K562 (cell line): Measurements from ENCODE around the gene RELL2. TPM values are rescaled to one million over a fixed set of nuclear protein-coding genes. Genes with fewer than 3 reads are reported as not detected.

ENCODE experiments used
- ERF ChIP-seq: fragments of 450-650 bp; formaldehyde crosslinking; IDR thresholded peaks from 2 replicates; pipeline ENCODE4 v1.4.0; 2020; ENCODE audit warnings: mild to moderate bottlenecking, mixed read lengths
- HIVEP1 ChIP-seq: fragments of 250-450 bp; sonication (Bioruptor Pico); IDR thresholded peaks from 2 replicates; pipeline ENCODE4 v1.4.0; 2020; ENCODE audit warnings: mild to moderate bottlenecking
- LCOR ChIP-seq: sonication (generic); formaldehyde crosslinking; IDR thresholded peaks from 2 replicates; pipeline ENCODE4 v1.8.0; 2022; ENCODE audit warnings: mild to moderate bottlenecking, missing genetic modification reagents
- OTX1 ChIP-seq: fragments of 450-650 bp; formaldehyde crosslinking; IDR thresholded peaks from 2 replicates; pipeline ENCODE4 v1.4.0; 2022; ENCODE audit warnings: mild to moderate bottlenecking
- SMAD4 ChIP-seq: fragments of 250-450 bp; sonication (Bioruptor Pico); conservative IDR thresholded peaks from 2 replicates; pipeline ENCODE4 v1.8.0; 2021; ENCODE audit warnings: inconsistent platforms, mild to moderate bottlenecking, moderate library complexity
- SRSF7 ChIP-seq: fragments of 200-400 bp; formaldehyde crosslinking; optimal IDR thresholded peaks from 2 replicates; pipeline ENCODE3; 2017; ENCODE audit warnings: mild to moderate bottlenecking, low read depth, low read length
- TEAD1 ChIP-seq, 2 experiments: fragments of 450-650 bp in 1 of 2; sonication (generic) in 1 of 2; formaldehyde crosslinking; IDR thresholded peaks; 2 replicates each; pipeline versions ENCODE4 v1.4.0 to v1.8.0; 2020 to 2022; ENCODE audit warnings: mild to moderate bottlenecking in 2 of 2, missing genetic modification reagents in 1 of 2
- XRCC5 ChIP-seq: fragments of 200-400 bp; formaldehyde crosslinking; IDR thresholded peaks from 2 replicates; pipeline ENCODE4 v1.6.1; 2017; ENCODE audit warnings: low read depth, mild to moderate bottlenecking, low read length
- ZNF717 ChIP-seq: fragments of 250-450 bp; sonication (Bioruptor Pico); IDR thresholded peaks from 2 replicates; pipeline ENCODE4 v1.5.0; 2021
- polyA plus RNA-seq, 8 experiments: library from polyadenylated mRNA; depleted of rRNA in 4 of 8; stranded (reverse) in 5 of 8; unstranded in 3 of 8; fragments of >200 nt; fragmentation: Nextera tagmentation in 2 of 8; fragmentation: Illumina TruSeq in 1 of 8; extraction: Ambion mirVana in 2 of 8; extraction: Trizol in 1 of 8; gene quantifications; 2 replicates each; pipeline versions ENCODE4 v1.2.1 to v1.2.3, GENCODE V29; 2011 to 2014; ENCODE audit warnings: inconsistent platforms in 1 of 8, missing spikeins in 1 of 8
- total RNA-seq, 7 experiments: library from RNA; depleted of rRNA in 6 of 7; stranded (reverse); fragments of >200 nt in 6 of 7; fragmentation: Illumina TruSeq in 2 of 7; extraction: Trizol in 2 of 7; gene quantifications; 2 replicates each; pipeline versions ENCODE4 v1.2.1 to v1.2.3, GENCODE V29; 2011 to 2021; ENCODE audit warnings: low replicate concordance in 1 of 7
- TF ChIP-seq, protein P1 (sequence below): fragments of 250-450 bp; sonication (Bioruptor Pico); IDR thresholded peaks from 2 replicates; pipeline ENCODE4 v1.4.0; 2020
- TF ChIP-seq, protein P2 (sequence below), 2 experiments: IDR thresholded peaks; 2 replicates each; pipeline ENCODE4 v1.6.1; 2011; ENCODE audit warnings: borderline replicate concordance in 1 of 2, control low read depth in 1 of 2, low read depth in 1 of 2, low read length in 1 of 2, mild to moderate bottlenecking in 1 of 2, mixed read lengths in 1 of 2, moderate library complexity in 1 of 2; ENCODE audit not compliant: insufficient read depth in 1 of 2, insufficient read length in 1 of 2, poor library complexity in 1 of 2, severe bottlenecking in 1 of 2; ENCODE audit errors: extremely low read depth in 1 of 2
- TF ChIP-seq, protein P3 (sequence below): fragments of 250-450 bp; sonication (Bioruptor Pico); IDR thresholded peaks from 2 replicates; pipeline ENCODE4 v1.6.1; 2021; ENCODE audit warnings: mild to moderate bottlenecking
- TF ChIP-seq, protein P4 (sequence below): fragments of 450-650 bp; IDR thresholded peaks from 2 replicates; pipeline ENCODE4 v1.6.1; 2018; ENCODE audit warnings: mild to moderate bottlenecking, low read depth; ENCODE audit not compliant: partially characterized antibody
- TF ChIP-seq, protein P5 (sequence below): fragments of 200-800 bp; sonication (Bioruptor generic); IDR thresholded peaks from 2 replicates; pipeline ENCODE4 v1.6.1; 2017; ENCODE audit warnings: missing genetic modification characterization, missing compliant biosample characterization
- TF ChIP-seq, protein P6 (sequence below): sonication (generic); formaldehyde crosslinking; IDR thresholded peaks from 2 replicates; pipeline ENCODE4 v1.8.0; 2022; ENCODE audit warnings: mild to moderate bottlenecking, missing genetic modification reagents

Gene RELL2
- total and polyA plus RNA-seq, 9 of the 15 experiments (the other 6 are each of a cell fraction or from before 2014, with no cell fraction given), result 0.06 to 36.0 (median 14.3) TPM

DNA sequence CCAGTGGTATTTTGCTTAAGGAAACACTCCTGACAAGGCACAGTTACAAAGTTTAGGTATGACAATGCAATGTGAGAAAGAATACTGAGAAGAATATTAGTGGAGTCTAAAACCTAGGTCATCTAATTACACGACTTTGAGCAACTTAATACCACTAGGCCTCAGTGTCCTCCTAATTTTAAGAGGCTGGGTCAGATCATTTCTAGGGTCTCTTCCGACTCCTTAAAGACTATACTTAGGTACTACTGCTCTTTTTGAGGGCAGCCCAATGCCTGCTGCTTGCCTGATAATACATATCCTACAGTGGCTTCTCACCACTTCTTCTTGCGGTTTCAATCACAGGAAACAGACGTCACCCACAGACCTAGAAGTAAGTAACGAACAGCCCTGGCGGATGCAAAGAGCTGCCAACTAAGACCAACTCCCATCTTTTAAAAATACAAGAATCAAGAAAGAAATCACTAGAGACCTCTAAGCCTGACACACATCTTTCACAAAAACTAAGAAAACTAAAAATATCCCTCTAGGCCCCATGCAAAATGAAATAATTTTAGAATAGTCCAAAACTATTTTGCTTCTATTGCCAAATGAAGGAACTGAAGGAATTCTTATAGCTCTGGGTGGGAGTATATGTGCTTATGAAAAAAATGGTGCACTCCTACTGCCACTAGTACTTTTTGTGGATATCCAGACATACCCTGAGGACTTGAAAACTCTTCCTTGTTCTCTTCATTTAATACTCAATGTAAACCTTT, 31.1 kb upstream of the RELL2 start (continued):
- TF ChIP-seq, protein P1, sequence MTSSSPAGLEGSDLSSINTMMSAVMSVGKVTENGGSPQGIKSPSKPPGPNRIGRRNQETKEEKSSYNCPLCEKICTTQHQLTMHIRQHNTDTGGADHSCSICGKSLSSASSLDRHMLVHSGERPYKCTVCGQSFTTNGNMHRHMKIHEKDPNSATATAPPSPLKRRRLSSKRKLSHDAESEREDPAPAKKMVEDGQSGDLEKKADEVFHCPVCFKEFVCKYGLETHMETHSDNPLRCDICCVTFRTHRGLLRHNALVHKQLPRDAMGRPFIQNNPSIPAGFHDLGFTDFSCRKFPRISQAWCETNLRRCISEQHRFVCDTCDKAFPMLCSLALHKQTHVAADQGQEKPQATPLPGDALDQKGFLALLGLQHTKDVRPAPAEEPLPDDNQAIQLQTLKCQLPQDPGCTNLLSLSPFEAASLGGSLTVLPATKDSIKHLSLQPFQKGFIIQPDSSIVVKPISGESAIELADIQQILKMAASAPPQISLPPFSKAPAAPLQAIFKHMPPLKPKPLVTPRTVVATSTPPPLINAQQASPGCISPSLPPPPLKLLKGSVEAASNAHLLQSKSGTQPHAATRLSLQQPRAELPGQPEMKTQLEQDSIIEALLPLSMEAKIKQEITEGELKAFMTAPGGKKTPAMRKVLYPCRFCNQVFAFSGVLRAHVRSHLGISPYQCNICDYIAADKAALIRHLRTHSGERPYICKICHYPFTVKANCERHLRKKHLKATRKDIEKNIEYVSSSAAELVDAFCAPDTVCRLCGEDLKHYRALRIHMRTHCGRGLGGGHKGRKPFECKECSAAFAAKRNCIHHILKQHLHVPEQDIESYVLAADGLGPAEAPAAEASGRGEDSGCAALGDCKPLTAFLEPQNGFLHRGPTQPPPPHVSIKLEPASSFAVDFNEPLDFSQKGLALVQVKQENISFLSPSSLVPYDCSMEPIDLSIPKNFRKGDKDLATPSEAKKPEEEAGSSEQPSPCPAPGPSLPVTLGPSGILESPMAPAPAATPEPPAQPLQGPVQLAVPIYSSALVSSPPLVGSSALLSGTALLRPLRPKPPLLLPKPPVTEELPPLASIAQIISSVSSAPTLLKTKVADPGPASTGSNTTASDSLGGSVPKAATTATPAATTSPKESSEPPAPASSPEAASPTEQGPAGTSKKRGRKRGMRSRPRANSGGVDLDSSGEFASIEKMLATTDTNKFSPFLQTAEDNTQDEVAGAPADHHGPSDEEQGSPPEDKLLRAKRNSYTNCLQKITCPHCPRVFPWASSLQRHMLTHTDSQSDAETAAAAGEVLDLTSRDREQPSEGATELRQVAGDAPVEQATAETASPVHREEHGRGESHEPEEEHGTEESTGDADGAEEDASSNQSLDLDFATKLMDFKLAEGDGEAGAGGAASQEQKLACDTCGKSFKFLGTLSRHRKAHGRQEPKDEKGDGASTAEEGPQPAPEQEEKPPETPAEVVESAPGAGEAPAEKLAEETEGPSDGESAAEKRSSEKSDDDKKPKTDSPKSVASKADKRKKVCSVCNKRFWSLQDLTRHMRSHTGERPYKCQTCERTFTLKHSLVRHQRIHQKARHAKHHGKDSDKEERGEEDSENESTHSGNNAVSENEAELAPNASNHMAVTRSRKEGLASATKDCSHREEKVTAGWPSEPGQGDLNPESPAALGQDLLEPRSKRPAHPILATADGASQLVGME (CRISPR knock-in tag), result peak; percentile 44; the same call in 1 of the 2 replicates
- 0 out of 2 replicates have a peak, but pooled peaks have one; percentile 60 for TF ChIP-seq ERF (CRISPR knock-in tag)
- no peak for TF ChIP-seq SRSF7
- TF ChIP-seq, protein P2, sequence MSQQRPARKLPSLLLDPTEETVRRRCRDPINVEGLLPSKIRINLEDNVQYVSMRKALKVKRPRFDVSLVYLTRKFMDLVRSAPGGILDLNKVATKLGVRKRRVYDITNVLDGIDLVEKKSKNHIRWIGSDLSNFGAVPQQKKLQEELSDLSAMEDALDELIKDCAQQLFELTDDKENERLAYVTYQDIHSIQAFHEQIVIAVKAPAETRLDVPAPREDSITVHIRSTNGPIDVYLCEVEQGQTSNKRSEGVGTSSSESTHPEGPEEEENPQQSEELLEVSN (IDR thresholded peaks at IDR 0.05; ENCODE audit: borderline replicate concordance in 1 of 2, extremely low read depth in 1 of 2, insufficient read depth in 1 of 2, insufficient read length in 1 of 2, low read depth in 1 of 2, low read length in 1 of 2, poor library complexity in 1 of 2, severe bottlenecking in 1 of 2), result no peak
- TF ChIP-seq, protein P3, sequence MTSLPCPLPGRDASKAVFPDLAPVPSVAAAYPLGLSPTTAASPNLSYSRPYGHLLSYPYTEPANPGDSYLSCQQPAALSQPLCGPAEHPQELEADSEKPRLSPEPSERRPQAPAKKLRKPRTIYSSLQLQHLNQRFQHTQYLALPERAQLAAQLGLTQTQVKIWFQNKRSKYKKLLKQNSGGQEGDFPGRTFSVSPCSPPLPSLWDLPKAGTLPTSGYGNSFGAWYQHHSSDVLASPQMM (CRISPR knock-in tag), result no peak
- peak; percentile 84 for TF ChIP-seq SMAD4
- TF ChIP-seq XRCC5, result no peak
- TF ChIP-seq TEAD1 (CRISPR knock-in tag; IDR thresholded peaks at IDR 0.05), result peak in 1 of 2 experiments; percentile 67; a peak in 1 of 4 replicates
- no peak for TF ChIP-seq HIVEP1
- peak; percentile 68; the same call in 1 of the 2 replicates for TF ChIP-seq LCOR
- TF ChIP-seq, protein P4, sequence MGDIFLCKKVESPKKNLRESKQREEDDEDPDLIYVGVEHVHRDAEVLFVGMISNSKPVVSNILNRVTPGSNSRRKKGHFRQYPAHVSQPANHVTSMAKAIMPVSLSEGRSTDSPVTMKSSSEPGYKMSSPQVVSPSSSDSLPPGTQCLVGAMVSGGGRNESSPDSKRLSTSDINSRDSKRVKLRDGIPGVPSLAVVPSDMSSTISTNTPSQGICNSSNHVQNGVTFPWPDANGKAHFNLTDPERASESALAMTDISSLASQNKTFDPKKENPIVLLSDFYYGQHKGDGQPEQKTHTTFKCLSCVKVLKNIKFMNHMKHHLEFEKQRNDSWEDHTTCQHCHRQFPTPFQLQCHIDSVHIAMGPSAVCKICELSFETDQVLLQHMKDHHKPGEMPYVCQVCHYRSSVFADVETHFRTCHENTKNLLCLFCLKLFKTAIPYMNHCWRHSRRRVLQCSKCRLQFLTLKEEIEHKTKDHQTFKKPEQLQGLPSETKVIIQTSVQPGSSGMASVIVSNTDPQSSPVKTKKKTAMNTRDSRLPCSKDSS, result no peak
- TF ChIP-seq, protein P5, sequence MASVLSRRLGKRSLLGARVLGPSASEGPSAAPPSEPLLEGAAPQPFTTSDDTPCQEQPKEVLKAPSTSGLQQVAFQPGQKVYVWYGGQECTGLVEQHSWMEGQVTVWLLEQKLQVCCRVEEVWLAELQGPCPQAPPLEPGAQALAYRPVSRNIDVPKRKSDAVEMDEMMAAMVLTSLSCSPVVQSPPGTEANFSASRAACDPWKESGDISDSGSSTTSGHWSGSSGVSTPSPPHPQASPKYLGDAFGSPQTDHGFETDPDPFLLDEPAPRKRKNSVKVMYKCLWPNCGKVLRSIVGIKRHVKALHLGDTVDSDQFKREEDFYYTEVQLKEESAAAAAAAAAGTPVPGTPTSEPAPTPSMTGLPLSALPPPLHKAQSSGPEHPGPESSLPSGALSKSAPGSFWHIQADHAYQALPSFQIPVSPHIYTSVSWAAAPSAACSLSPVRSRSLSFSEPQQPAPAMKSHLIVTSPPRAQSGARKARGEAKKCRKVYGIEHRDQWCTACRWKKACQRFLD (CRISPR knock-in tag), result peak; percentile 90; the same call in 1 of the 2 replicates
- no peak for TF ChIP-seq ZNF717 (CRISPR knock-in tag)
- TF ChIP-seq, protein P6, sequence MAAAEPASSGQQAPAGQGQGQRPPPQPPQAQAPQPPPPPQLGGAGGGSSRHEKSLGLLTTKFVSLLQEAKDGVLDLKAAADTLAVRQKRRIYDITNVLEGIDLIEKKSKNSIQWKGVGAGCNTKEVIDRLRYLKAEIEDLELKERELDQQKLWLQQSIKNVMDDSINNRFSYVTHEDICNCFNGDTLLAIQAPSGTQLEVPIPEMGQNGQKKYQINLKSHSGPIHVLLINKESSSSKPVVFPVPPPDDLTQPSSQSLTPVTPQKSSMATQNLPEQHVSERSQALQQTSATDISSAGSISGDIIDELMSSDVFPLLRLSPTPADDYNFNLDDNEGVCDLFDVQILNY (CRISPR knock-in tag), result no peak
- no peak for TF ChIP-seq OTX1 (CRISPR knock-in tag)
